OCI-LY7 (cell line): ENCODE measurements around the gene AGAP2. TPM values are rescaled to one million over a fixed set of nuclear protein-coding genes. Genes with fewer than 3 reads are reported as not detected.

Source experiments
- BruUV-seq: library from RNA; stranded (reverse); fragments of 400-500 nt; replicated peaks from 2 replicates; lab custom pipeline; 2021; lab: Mats Ljungman, UMichigan
- CTCF ChIA-PET: fragments of 300-600 bp; sonication (Branson Sonifier 250); formaldehyde crosslinking; loops from one replicate; lab custom pipeline; 2022; ENCODE audit warnings: antibody characterized with exemption; ENCODE audit not compliant: unreplicated experiment; lab: Charles Lee
- POLR2A ChIA-PET: fragments of 300-600 bp; sonication (Branson Sonifier 250); formaldehyde crosslinking; loops from one replicate; lab custom pipeline; 2022; ENCODE audit warnings: antibody characterized with exemption; lab: Charles Lee
- DNase-seq: peaks from one replicate; pipeline ENCODE4 v3.0.0-alpha.2; 2015; ENCODE audit warnings: low spot score
- H2AFZ ChIP-seq: fragments of 200-600 bp; sonication (generic), shearing (Covaris generic); 2 replicates; pipeline ENCODE4 v1.6.1; 2014; ENCODE audit warnings: mild to moderate bottlenecking, antibody characterized with exemption, low read length, moderate library complexity
- H3K27ac ChIP-seq: fragments of 200-600 bp; sonication (generic); 2 replicates; pipeline ENCODE4 v1.5.1; 2014; ENCODE audit warnings: mixed run types, low read depth, mild to moderate bottlenecking, moderate library complexity, low read length, inconsistent platforms; ENCODE audit not compliant: poor library complexity, severe bottlenecking
- H3K36me3 ChIP-seq: fragments of 200-600 bp; sonication (generic); 2 replicates; pipeline ENCODE4 v1.6.1; 2014; ENCODE audit warnings: mild to moderate bottlenecking, antibody characterized with exemption, low read length, moderate library complexity, mixed read lengths; ENCODE audit not compliant: insufficient read depth
- H3K4me1 ChIP-seq: fragments of 200-600 bp; sonication (generic); 2 replicates; pipeline ENCODE4 v1.5.1; 2014; ENCODE audit warnings: mild to moderate bottlenecking, low read length; ENCODE audit not compliant: insufficient read depth, poor library complexity, severe bottlenecking
- H3K4me2 ChIP-seq: fragments of 200-600 bp; sonication (generic); 2 replicates; pipeline ENCODE4 v1.6.1; 2014; ENCODE audit warnings: mild to moderate bottlenecking, low read length
- H3K4me3 ChIP-seq: fragments of 200-600 bp; sonication (generic); 2 replicates; pipeline ENCODE4 v1.5.1; 2014; ENCODE audit warnings: mild to moderate bottlenecking, low read depth, low read length; ENCODE audit not compliant: poor library complexity, severe bottlenecking
- H3K79me2 ChIP-seq: fragments of 200-600 bp; sonication (generic); 2 replicates; pipeline ENCODE4 v1.6.1; 2016; ENCODE audit warnings: low read depth, mild to moderate bottlenecking, low read length, moderate library complexity, mixed read lengths; ENCODE audit not compliant: insufficient read depth
- H3K9me2 ChIP-seq: fragments of 200-600 bp; sonication (generic); 2 replicates; pipeline ENCODE4 v1.6.1; 2016; ENCODE audit warnings: mild to moderate bottlenecking, low read length, mixed read lengths; ENCODE audit not compliant: insufficient read depth
- H3K9me3 ChIP-seq: fragments of 200-600 bp; sonication (generic); 2 replicates; pipeline ENCODE4 v1.6.1; 2014; ENCODE audit warnings: mild to moderate bottlenecking, mixed run types, low read length, mixed read lengths
- H4K20me1 ChIP-seq: fragments of 200-600 bp; sonication (generic); 2 replicates; pipeline ENCODE4 v1.6.1; 2014; ENCODE audit warnings: mild to moderate bottlenecking, antibody characterized with exemption, low read length, moderate library complexity, mixed read lengths; ENCODE audit not compliant: insufficient read depth
- CTCF ChIP-seq: fragments of 200-600 bp; sonication (generic); conservative IDR thresholded peaks from 2 replicates; pipeline ENCODE4 v1.5.1; 2014; ENCODE audit warnings: mild to moderate bottlenecking, antibody characterized with exemption, low read length, moderate library complexity, mixed read lengths
- EZH2phosphoT487 ChIP-seq: fragments of 200-600 bp; sonication (generic); IDR thresholded peaks from 2 replicates; pipeline ENCODE4 v1.6.1; 2018; ENCODE audit warnings: low read depth, borderline replicate concordance, mild to moderate bottlenecking, mixed run types, antibody characterized with exemption, low read length, moderate library complexity, mixed read lengths
- intact Hi-C: fragments of 100-400 bp; cut with micrococcal nuclease; formaldehyde crosslinking; loops from one replicate; pipeline ENCODE4 v1.10.0; 2022; ENCODE audit not compliant: unreplicated experiment
- total RNA-seq, 2 experiments: library from RNA; depleted of rRNA in 1 of 2; stranded (reverse); fragments of >200 nt in 1 of 2; shearing (Covaris generic) in 1 of 2; gene quantifications; 2 replicates each; pipeline ENCODE4 v1.2.3, GENCODE V29; 2014 to 2022

Gene AGAP2
- total RNA-seq, 2 experiments from 2014 or later: 14.8 to 26.5 TPM

DNA sequence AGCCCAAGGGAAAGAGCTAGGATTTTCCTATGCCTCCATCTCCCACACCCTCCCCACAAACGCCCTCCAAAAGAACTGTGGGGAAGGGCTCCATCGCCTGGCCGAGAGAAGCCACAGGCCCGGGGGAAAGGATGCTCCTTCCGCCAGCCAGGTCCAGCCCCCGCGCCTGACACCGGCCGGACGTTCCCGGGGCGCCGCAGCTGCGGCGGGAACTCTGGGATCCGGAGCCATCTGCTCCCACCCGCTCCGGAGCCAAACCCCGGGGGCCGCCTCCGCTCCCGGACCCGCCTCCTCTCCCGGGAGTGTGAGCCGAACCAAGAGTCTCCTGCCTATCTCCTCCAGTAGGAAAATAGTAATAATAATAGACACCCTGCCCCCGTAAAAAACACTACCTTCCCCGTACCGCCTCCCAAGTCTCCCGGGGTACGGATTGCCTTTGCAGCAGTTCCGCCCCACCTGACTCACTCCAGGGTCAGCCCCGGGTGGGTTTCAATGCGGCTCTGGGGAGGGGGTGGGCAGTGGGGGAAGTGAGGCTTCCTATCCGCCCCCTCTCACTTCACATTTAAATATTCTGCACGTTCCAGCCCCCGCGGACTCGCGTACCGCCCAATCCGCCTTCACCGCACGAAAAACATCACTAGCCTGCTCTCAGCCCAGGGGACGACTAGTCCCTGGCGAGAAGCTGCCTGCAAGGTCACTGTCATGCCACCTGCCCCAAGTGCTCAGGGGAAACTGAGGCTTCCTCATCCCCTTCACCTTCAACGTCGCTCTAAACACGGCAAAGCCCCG is 2.4 kb downstream of the AGAP2 start:
- Histone ChIP-seq H4K20me1 (no peaks in the 10 kb centered on the region), H3K27ac (no peak overlapping the region), H3K4me2 (no peak overlapping the region), H2AFZ (no peak overlapping the region), H3K79me2 (peaks cover 14% of the 10 kb centered on the region; the same call in 1 of the 2 replicates), H3K9me3 (no peaks in the 10 kb centered on the region), H3K9me2 (no peaks in the 10 kb centered on the region), H3K4me1 (peaks cover 19% of the 10 kb centered on the region), H3K4me3 (no peak overlapping the region), H3K36me3 (peaks cover 35% of the 10 kb centered on the region)
- ChIA-PET CTCF (no interaction called here), POLR2A (no interaction called here)
- intact Hi-C loops: no loop called here
- BruUV-seq: no TSS peak
- no peak for TF ChIP-seq CTCF
- no peak for DNase-seq

DNA sequence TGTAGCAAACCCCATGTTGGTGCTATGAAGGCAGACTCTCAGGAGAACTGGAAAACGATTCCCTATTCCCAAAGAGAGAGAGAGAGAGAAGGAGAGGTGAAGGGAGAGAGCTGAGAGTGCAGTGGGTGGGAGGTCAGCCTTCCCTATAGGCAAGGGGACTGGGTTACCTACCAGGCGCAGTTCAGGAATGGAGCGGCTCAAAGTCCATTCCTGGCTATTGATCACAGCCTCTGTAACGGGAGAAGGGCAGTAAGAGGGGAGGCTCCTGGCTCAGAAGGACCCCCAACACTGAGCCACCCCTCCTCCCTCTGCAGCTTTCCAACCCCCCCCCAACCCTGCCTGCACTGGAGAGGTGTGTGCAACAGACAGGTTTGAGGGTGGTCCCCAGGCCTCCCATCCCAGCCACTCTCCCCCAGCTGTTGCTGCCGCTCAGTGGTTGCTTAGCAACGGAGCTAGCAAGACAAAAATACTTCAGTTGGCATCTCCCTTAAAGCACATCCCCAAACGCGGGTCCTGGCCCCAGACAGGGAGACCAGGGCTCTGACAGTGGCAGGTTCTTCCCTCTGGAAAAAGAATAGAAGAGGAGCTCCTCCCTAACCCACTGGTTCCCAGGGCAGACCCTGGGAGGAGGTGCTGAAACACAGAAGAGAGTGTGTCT is 3.2 kb downstream of the AGAP2 start:
- DNase-seq: no peak
- ChIA-PET CTCF (no interaction called here), POLR2A (no interaction called here)
- no peak overlapping the region for H3K27ac ChIP-seq
- no peak overlapping the region for H3K4me2 ChIP-seq
- H3K9me3 ChIP-seq: no peaks in the 10 kb centered on the region
- no TSS peak for BruUV-seq
- no peak overlapping the region for H2AFZ ChIP-seq
- H3K9me2 ChIP-seq: no peaks in the 10 kb centered on the region
- H3K4me3 ChIP-seq: no peak overlapping the region
- peaks cover 12% of the 10 kb centered on the region for H3K4me1 ChIP-seq
- peaks cover 7% of the 10 kb centered on the region; the same call in 1 of the 2 replicates for H3K79me2 ChIP-seq
- peaks cover 44% of the 10 kb centered on the region for H3K36me3 ChIP-seq
- no peaks in the 10 kb centered on the region for H4K20me1 ChIP-seq
- no peak for TF ChIP-seq CTCF
- TF ChIP-seq EZH2phosphoT487: no peak
- intact Hi-C loops: no loop called here

DNA sequence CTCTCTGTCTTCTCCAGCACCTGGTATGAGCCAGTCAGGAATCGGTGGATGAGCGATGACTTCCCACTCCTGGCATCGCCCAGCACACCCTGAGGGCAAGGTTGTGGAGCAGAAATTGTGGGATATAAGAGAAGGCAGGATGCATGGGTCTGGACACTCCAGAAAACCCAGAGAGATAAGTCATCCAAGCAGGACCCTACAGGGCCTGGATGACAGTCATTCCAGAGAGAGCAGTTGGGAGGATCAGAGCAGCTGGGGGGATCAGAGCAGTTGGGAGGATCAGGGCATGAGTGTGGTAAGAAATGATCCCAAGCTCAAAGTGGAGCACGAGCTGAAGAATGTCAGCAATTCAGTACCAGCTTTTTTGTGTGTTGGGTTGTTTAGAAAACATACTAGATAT is 4.0 kb downstream of the AGAP2 start:
- no peaks in the 10 kb centered on the region for H3K9me2 ChIP-seq
- H3K79me2 ChIP-seq: peaks cover 1% of the 10 kb centered on the region; the same call in 1 of the 2 replicates
- no peak overlapping the region for H3K27ac ChIP-seq
- no TSS peak for BruUV-seq
- H3K36me3 ChIP-seq: peaks cover 51% of the 10 kb centered on the region
- H3K4me3 ChIP-seq: no peak overlapping the region
- no peaks in the 10 kb centered on the region for H4K20me1 ChIP-seq
- intact Hi-C loops: no loop called here
- H3K9me3 ChIP-seq: no peaks in the 10 kb centered on the region
- no peak overlapping the region for H3K4me2 ChIP-seq
- ChIA-PET CTCF (no interaction called here), POLR2A (no interaction called here)
- peaks cover 4% of the 10 kb centered on the region for H3K4me1 ChIP-seq
- TF ChIP-seq CTCF (no peak), EZH2phosphoT487 (no peak)
- DNase-seq: no peak
- H2AFZ ChIP-seq: no peak overlapping the region
